ENCODE measurements around the gene CDHR5.

CDHR5 gene

GRCh38 chr11:641806-642370 lies 17.1 kb upstream of the CDHR5 start:
- H3K36me3 ChIP-seq: peaks cover 7 to 50% (median 18%) of the 10 kb centered on the region in 3 donors
- H3K9me3 ChIP-seq: no peaks in the 10 kb centered on the region
- H3K27ac ChIP-seq: no peak overlapping the region
- peaks cover 0 to 22% of the 10 kb centered on the region in 2 donors for H3K27me3 ChIP-seq
- DNase-seq: no peak
- peaks cover 0 to 21% (median 9%) of the 10 kb centered on the region in 4 donors for H3K4me1 ChIP-seq
- TF ChIP-seq CTCF (IDR thresholded peaks at IDR 0.05): no peak
- intact Hi-C loops (cut with DNase I; ENCODE audit: low total_unique reads): no loop called here
- H3K4me3 ChIP-seq: no peak overlapping the region

- TF ChIP-seq CTCF (IDR thresholded peaks at IDR 0.05): no peak
- intact Hi-C loops (cut with DNase I; ENCODE audit: low total_unique reads): no loop called here
- Histone ChIP-seq H3K36me3 (peaks cover 7 to 44% (median 18%) of the 10 kb centered on the region in 3 donors), H3K27me3 (peaks cover 0 to 25% of the 10 kb centered on the region in 2 donors), H3K27ac (no peak overlapping the region), H3K4me3 (no peak overlapping the region), H3K9me3 (no peaks in the 10 kb centered on the region), H3K4me1 (peaks cover 0 to 30% (median 16%) of the 10 kb centered on the region in 4 donors)
- DNase-seq: no peak
Measured at GRCh38 chr11:640021-640706, 15.4 kb upstream of the CDHR5 start.

GRCh38 chr11:639332-639955 lies 14.7 kb upstream of the CDHR5 start:
- Histone ChIP-seq H3K36me3 (peaks cover 7 to 41% (median 17%) of the 10 kb centered on the region in 3 donors), H3K9me3 (no peaks in the 10 kb centered on the region), H3K27ac (no peak overlapping the region), H3K27me3 (peaks cover 0 to 25% of the 10 kb centered on the region in 2 donors), H3K4me1 (peaks cover 0 to 30% (median 16%) of the 10 kb centered on the region in 4 donors), H3K4me3 (no peak overlapping the region)
- TF ChIP-seq CTCF (IDR thresholded peaks at IDR 0.05): no peak
- intact Hi-C loops (cut with DNase I; ENCODE audit: low total_unique reads): no loop called here
- no peak for DNase-seq

- TF ChIP-seq CTCF (IDR thresholded peaks at IDR 0.05): no peak
- Histone ChIP-seq H3K27me3 (peaks cover 0 to 25% of the 10 kb centered on the region in 2 donors), H3K27ac (no peak overlapping the region), H3K36me3 (peaks cover 4 to 35% (median 11%) of the 10 kb centered on the region in 3 donors), H3K4me1 (peaks cover 0 to 30% (median 16%) of the 10 kb centered on the region in 4 donors), H3K9me3 (no peaks in the 10 kb centered on the region), H3K4me3 (no peak overlapping the region)
- intact Hi-C loops (cut with DNase I; ENCODE audit: low total_unique reads): no loop called here
- no peak for DNase-seq
Measured at GRCh38 chr11:638631-639331, 14.0 kb upstream of the CDHR5 start.

DNA sequence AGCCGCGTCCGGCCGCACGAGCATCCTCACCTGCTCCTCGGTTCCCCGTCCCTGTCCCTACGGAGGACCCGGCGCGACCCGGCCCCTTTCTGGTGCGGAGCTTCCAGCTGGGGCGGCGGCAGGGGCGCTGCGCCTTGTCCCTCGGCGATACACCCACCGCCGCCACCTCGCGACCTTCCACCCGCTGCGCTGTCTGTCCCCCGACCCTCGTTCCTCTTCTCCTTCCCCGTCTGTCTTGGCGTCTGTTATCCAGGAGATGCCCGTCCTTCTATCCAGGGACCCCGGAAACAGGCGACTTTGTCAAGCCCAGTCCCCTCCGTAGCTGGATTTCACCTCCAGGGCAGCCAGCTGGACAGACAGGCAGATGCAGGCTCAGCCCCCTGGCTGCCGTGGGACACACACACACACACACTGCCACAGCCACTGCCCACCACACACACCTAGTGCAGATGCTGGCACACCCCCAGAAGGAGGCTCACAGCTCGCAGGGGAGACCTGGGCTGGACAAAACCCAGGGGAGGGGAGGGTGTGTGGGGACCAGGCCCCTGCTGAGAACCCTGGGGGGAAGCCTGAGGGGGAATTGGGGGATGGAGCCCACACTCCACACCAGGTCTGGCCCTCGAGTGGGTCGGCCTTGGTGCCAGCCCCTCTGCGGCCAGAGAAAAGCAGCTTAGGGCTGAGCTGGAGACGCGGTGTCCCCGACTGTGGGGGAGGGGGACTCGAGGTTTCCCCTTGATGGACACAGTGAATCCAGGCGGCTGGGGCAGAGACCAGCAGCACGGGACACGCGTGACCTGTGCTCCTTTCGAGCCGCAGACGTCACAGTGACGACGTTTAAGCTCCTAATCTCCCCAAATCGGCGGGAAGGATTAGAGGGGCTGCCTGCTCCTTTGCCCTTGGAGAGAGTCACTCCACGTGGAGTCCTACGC lies 13.1 kb upstream of the CDHR5 start:
- intact Hi-C loops (cut with DNase I; ENCODE audit: low total_unique reads): no loop called here
- TF ChIP-seq CTCF (IDR thresholded peaks at IDR 0.05): no peak
- Histone ChIP-seq H3K4me3 (peak overlapping the region in 1 of 2 donors; percentile 46), H3K36me3 (peaks cover 0 to 25% (median 5%) of the 10 kb centered on the region in 3 donors), H3K9me3 (no peaks in the 10 kb centered on the region), H3K27ac (no peak overlapping the region), H3K4me1 (peaks cover 0 to 30% (median 16%) of the 10 kb centered on the region in 4 donors), H3K27me3 (peaks cover 0 to 25% of the 10 kb centered on the region in 2 donors)
- DNase-seq: no peak

Data from tibial artery (tissue), 4 donors.